ENCODE data around the gene NRAP. TPM values are rescaled to one million over a fixed set of nuclear protein-coding genes. Genes with fewer than 3 reads are reported as not detected.

Gene NRAP
- total and polyA plus RNA-seq, 10 of the 15 experiments (the other 5 are each of a cell fraction or from before 2014, with no cell fraction given) = not detected

DNA sequence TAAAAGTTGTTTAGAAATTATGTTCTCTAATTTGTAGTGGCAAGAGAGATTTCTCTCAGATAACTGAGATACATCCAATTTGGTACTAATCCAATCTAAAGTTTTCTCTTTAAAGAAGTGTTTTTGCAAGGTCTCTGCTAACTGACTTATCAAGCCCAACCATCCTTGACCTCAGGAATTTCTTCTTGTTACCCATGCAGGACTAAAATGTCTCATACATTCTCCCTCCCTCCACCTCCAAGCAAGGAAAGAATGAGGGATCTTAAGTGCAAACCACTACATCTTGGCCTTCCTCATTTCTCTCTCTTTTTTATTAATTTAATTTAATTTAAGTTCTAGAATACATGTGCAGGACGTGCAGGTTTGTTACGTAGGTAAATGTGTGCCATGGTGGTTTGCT is 12.8 kb downstream of the NRAP start:
- FAIRE-seq = no peak
- WGBS (ENCODE audit: insufficient coverage, insufficient replicate concordance, low lambda C conversion rate, missing lambda C conversion rate) = 40% methylated on average over 2 of the region's 2 CpGs

More for the DNA sequence above, 12.8 kb downstream of the NRAP start:
- no TSS peak for BruUV-seq (replicated peaks)
- CTCF ChIA-PET = no interaction called here
- intact Hi-C loops (cut with micrococcal nuclease; ENCODE audit: unreplicated experiment) (no loop called here), in situ Hi-C loops (cut with MboI) (no loop called here)
- Histone ChIP-seq H3K79me2 (ENCODE audit: control insufficient read depth, insufficient read depth, low read length) (no peaks in the 10 kb centered on the region), H2AFZ (ENCODE audit: control insufficient read depth, low read depth, low read length) (no peak overlapping the region), H3K36me3 (ENCODE audit: control insufficient read depth in 2 of 2, insufficient read depth in 2 of 2, low read length in 1 of 2) (no peaks in the 10 kb centered on the region), H3K4me3 (no peak overlapping the region), H4K20me1 (ENCODE audit: control insufficient read depth, insufficient read depth) (no peaks in the 10 kb centered on the region), H3K4me1 (ENCODE audit: control insufficient read depth, insufficient read depth, low read length) (no peaks in the 10 kb centered on the region), H3K9me3 (replicated peaks; ENCODE audit: control insufficient read depth, insufficient read depth, low read length) (no peaks in the 10 kb centered on the region), H3K4me2 (ENCODE audit: control insufficient read depth, insufficient read depth) (no peak overlapping the region), H3K27ac (ENCODE audit: control insufficient read depth, insufficient read depth) (no peak overlapping the region), H3K9ac (ENCODE audit: control insufficient read depth, insufficient read depth, low read length) (no peak overlapping the region), H3K27me3 (replicated peaks in 1 of 2; ENCODE audit: control insufficient read depth in 2 of 2, insufficient read depth in 2 of 2, low read length in 1 of 2) (no peaks in the 10 kb centered on the region; a peak in 1 of 4 replicates)
- no peak for TF ChIP-seq ZNF24 (IDR thresholded peaks at IDR 0.05)
- TF ChIP-seq MTA3 (IDR thresholded peaks at IDR 0.05; ENCODE audit: borderline replicate concordance, low read length) = no peak
- TF ChIP-seq, protein P1, sequence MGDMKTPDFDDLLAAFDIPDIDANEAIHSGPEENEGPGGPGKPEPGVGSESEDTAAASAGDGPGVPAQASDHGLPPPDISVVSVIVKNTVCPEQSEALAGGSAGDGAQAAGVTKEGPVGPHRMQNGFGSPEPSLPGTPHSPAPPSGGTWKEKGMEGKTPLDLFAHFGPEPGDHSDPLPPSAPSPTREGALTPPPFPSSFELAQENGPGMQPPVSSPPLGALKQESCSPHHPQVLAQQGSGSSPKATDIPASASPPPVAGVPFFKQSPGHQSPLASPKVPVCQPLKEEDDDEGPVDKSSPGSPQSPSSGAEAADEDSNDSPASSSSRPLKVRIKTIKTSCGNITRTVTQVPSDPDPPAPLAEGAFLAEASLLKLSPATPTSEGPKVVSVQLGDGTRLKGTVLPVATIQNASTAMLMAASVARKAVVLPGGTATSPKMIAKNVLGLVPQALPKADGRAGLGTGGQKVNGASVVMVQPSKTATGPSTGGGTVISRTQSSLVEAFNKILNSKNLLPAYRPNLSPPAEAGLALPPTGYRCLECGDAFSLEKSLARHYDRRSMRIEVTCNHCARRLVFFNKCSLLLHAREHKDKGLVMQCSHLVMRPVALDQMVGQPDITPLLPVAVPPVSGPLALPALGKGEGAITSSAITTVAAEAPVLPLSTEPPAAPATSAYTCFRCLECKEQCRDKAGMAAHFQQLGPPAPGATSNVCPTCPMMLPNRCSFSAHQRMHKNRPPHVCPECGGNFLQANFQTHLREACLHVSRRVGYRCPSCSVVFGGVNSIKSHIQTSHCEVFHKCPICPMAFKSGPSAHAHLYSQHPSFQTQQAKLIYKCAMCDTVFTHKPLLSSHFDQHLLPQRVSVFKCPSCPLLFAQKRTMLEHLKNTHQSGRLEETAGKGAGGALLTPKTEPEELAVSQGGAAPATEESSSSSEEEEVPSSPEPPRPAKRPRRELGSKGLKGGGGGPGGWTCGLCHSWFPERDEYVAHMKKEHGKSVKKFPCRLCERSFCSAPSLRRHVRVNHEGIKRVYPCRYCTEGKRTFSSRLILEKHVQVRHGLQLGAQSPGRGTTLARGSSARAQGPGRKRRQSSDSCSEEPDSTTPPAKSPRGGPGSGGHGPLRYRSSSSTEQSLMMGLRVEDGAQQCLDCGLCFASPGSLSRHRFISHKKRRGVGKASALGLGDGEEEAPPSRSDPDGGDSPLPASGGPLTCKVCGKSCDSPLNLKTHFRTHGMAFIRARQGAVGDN (IDR thresholded peaks at IDR 0.05) = no peak
- TF ChIP-seq TCF12 (IDR thresholded peaks at IDR 0.05; ENCODE audit: low read depth, low read length) = no peak
- TF ChIP-seq MXI1 (IDR thresholded peaks at IDR 0.05; ENCODE audit: low read depth, low read length) = no peak
- no peak for TF ChIP-seq IKZF1 (conservative IDR thresholded peaks at IDR 0.05)
- TF ChIP-seq FOXM1 (IDR thresholded peaks at IDR 0.05; ENCODE audit: low read depth, low read length) = no peak
- no peak for TF ChIP-seq NFYB (IDR thresholded peaks at IDR 0.05; ENCODE audit: insufficient read depth, low read depth, low read length)
- TF ChIP-seq, protein P2, sequence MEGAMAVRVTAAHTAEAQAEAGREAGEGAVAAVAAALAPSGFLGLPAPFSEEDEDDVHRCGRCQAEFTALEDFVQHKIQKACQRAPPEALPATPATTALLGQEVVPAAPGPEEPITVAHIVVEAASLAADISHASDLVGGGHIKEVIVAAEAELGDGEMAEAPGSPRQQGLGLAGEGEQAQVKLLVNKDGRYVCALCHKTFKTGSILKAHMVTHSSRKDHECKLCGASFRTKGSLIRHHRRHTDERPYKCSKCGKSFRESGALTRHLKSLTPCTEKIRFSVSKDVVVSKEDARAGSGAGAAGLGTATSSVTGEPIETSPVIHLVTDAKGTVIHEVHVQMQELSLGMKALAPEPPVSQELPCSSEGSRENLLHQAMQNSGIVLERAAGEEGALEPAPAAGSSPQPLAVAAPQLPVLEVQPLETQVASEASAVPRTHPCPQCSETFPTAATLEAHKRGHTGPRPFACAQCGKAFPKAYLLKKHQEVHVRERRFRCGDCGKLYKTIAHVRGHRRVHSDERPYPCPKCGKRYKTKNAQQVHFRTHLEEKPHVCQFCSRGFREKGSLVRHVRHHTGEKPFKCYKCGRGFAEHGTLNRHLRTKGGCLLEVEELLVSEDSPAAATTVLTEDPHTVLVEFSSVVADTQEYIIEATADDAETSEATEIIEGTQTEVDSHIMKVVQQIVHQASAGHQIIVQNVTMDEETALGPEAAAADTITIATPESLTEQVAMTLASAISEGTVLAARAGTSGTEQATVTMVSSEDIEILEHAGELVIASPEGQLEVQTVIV (IDR thresholded peaks at IDR 0.05; ENCODE audit: borderline replicate concordance, partially characterized antibody) = no peak
- TF ChIP-seq HCFC1 (IDR thresholded peaks at IDR 0.05; ENCODE audit: low read length) = no peak
- TF ChIP-seq, protein P3, sequence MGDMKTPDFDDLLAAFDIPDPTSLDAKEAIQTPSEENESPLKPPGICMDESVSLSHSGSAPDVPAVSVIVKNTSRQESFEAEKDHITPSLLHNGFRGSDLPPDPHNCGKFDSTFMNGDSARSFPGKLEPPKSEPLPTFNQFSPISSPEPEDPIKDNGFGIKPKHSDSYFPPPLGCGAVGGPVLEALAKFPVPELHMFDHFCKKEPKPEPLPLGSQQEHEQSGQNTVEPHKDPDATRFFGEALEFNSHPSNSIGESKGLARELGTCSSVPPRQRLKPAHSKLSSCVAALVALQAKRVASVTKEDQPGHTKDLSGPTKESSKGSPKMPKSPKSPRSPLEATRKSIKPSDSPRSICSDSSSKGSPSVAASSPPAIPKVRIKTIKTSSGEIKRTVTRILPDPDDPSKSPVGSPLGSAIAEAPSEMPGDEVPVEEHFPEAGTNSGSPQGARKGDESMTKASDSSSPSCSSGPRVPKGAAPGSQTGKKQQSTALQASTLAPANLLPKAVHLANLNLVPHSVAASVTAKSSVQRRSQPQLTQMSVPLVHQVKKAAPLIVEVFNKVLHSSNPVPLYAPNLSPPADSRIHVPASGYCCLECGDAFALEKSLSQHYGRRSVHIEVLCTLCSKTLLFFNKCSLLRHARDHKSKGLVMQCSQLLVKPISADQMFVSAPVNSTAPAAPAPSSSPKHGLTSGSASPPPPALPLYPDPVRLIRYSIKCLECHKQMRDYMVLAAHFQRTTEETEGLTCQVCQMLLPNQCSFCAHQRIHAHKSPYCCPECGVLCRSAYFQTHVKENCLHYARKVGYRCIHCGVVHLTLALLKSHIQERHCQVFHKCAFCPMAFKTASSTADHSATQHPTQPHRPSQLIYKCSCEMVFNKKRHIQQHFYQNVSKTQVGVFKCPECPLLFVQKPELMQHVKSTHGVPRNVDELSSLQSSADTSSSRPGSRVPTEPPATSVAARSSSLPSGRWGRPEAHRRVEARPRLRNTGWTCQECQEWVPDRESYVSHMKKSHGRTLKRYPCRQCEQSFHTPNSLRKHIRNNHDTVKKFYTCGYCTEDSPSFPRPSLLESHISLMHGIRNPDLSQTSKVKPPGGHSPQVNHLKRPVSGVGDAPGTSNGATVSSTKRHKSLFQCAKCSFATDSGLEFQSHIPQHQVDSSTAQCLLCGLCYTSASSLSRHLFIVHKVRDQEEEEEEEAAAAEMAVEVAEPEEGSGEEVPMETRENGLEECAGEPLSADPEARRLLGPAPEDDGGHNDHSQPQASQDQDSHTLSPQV (IDR thresholded peaks at IDR 0.05) = no peak
- no peak for TF ChIP-seq STAT1 (conservative IDR thresholded peaks at IDR 0.05)
- no peak for TF ChIP-seq CBX3 (IDR thresholded peaks at IDR 0.05; ENCODE audit: borderline replicate concordance, low read depth)
- TF ChIP-seq PAX5 (IDR thresholded peaks at IDR 0.05; ENCODE audit: borderline replicate concordance, low read depth, low read length) = no peak
- TF ChIP-seq HDAC6 (IDR thresholded peaks at IDR 0.05; ENCODE audit: unreplicated experiment) = no peak
- TF ChIP-seq KDM1A (IDR thresholded peaks at IDR 0.05; ENCODE audit: borderline replicate concordance) = no peak
- SMC1A ChIA-PET (ENCODE audit: uncharacterized antibody, unreplicated experiment) = no interaction called here
- DNase-seq (ENCODE audit: low read depth, low spot score) = no peak
- ATAC-seq = no peak
- POLR2A ChIA-PET = no interaction called here
- RAD21 ChIA-PET (ENCODE audit: unreplicated experiment) = no interaction called here

Data from GM12878 (cell line).